HG03442 (cell line): ENCODE results near the gene KL.

Experiments
- ATAC-seq: cut with Tn5 transposase; IDR thresholded peaks from one replicate; pipeline ENCODE4 v1.9.1; 2021; ENCODE audit warnings: mild to moderate bottlenecking, moderate library complexity; ENCODE audit not compliant: unreplicated experiment

Gene KL

GRCh38 chr13:33078263-33078662 is 62.0 kb downstream of the KL start:
- ATAC-seq, result no peak

- ATAC-seq, result no peak
These were observed 63.7 kb downstream of the KL start for GRCh38 chr13:33079960-33080359.

- ATAC-seq, result no peak
These were observed 64.9 kb downstream of the KL start for GRCh38 chr13:33080972-33081590.

- no peak for ATAC-seq
These were observed 65.4 kb downstream of the KL start for GRCh38 chr13:33081666-33082065.

DNA sequence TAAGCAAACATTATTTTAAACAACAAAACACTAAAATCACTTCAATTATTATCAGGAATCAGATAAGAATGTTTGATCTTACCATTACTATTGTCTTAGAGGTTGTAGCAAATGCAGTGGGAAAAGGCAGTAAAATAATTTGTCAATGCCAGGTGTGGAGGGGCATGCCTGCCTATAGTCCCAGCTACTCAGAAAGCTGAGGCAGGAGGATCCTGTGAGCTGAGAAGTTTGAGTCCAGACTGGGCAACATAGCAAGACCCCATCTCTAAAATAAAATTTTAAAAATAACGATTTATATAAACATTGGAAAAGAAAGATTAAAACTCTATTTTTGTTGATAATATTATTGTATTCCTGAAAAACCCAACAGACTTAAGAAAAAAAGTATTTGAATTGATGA is 66.8 kb downstream of the KL start:
- no peak for ATAC-seq

GRCh38 chr13:33087091-33087490 is 70.9 kb downstream of the KL start:
- ATAC-seq, result no peak

GRCh38 chr13:33087790-33088189 is 71.6 kb downstream of the KL start:
- ATAC-seq, result no peak

DNA sequence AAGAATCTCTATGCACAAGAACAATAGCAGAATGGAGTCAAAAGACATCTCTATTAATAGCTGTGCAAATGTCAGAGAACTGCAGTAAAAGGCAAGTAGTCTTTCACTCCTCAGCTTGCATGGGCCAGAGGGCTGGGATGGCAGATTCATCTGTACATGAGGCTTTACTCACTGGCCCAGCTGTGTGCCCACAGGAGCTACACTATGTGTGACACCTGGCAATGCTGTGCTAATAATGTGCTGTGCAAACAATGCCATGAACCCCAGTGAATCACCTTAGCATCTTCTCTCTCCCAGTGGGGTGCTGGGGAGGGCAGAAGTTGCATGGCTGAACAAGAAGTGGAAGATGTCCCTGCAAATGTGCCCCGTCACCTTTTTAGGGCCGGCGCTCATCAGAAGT is 73.1 kb downstream of the KL start:
- no peak for ATAC-seq

- ATAC-seq, result no peak
These were observed 74.7 kb downstream of the KL start for GRCh38 chr13:33090755-33091414.

DNA sequence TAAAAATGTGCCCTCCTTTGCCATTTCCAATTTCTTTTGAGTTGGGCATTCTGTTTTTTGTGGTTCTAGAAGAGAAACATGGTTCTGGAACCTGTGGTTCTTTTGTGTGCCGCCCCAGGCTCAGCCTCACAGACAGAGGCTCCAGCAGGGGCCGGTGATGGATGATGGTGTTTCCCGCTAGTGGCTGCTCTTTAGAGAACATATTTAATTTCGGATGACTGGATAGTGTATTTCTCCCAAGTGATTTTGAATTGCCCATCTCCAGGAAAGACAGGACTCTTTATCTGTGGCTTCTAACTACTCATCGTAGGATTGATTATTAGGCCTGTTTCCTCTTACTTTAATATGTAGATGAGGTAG is 75.2 kb downstream of the KL start:
- no peak for ATAC-seq

DNA sequence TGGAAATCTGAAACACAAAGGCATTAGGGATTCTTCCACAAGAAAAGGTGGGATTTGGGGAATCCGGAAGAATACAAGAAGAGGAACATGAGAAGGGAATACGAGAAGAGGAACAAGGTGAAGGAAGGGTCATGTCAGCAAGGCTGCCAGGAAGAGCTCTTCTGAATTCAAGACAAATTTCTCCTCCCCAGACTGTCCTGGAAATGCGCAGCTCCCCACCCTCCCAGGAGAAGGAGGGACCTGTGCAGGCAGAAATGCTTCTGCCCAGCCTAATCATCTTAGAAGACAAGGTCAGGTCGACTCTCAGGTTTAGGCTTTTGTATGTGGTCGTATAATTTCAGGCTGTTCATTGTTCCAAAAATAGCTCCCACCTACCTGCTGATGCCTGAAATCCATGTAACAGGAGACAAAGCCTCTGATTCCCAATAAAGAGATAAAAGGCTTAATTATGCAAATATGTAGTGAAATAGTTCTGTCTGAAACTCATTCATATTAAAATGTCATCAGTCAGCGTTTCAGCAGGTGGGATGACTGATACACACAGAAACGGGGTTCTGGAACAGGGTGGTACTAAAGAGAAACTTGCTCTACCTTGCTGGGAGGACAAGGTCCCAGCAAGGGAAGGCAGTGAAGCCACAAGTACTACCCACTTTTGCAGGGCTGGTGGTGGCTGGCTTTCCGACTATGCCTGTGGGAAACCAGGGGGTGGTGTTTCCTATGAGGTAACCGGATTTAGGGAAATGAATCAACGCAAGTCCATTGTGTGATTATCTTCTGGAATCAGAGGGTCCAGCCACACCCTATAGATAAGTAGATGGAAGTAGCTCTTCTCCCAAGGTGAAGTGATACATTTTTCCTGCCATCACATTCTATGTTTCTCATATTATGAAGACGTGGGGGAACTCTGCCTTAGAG is 76.1 kb downstream of the KL start:
- no peak for ATAC-seq

- no peak for ATAC-seq
These were observed 80.8 kb downstream of the KL start for GRCh38 chr13:33096886-33097605.

DNA sequence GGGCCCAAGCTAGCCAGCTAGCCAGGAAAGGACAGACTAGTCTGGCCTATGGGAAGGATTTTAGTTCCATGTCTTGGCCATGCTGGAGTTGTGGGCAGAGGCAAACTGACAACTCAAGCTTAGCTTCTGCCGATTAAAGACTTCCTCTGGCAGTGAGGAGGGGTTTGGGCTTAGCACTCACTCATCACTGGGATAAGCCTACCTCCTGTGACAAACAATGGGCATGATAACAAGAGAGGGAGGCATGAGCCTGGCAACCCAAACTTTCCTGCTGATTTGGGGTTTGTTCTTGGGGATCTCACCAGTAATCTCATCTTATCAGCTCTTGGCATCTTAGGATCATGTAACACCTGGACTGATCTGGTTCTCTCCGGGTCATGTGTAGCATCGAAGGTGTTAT is 83.6 kb downstream of the KL start:
- no peak for ATAC-seq

GRCh38 chr13:33100886-33101285 is 84.7 kb downstream of the KL start:
- no peak for ATAC-seq

- no peak for ATAC-seq
These were observed 85.6 kb downstream of the KL start for GRCh38 chr13:33101835-33102234.

GRCh38 chr13:33103457-33103856 is 87.2 kb downstream of the KL start:
- no peak for ATAC-seq

- ATAC-seq, result no peak
These were observed 89.3 kb downstream of the KL start for GRCh38 chr13:33105387-33106005.

DNA sequence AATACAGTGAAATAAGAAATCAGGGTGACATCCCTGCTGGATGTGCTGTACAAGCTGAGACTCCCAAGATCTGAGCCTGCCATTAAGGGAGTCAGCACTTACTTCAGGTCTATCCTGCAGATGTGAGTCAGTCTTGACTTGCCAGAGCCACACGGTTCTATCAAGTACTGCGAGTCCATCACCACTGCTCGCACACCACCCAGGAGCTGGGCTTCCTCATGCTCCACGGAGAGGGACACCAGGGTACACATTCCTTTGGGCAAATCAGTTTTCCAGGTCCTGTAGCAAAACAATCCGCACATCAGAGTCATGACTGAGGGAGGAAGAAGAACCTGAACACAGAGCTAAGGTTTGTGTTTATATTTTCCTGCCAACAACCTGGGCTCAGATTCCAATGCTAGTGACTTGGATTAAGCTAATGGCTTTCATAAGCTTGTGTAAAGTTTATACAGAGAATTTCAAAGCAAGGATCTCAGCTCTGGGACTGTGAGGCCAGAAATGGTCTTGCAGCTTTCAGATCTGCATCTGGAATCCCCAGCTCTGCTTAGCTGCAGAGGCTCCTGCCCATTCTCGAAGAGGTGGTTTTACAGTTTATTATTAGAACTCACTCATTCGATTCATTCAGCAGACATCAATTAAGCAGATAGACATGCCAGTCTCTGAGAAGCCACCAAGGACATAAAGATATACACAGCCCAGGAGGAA is 90.6 kb downstream of the KL start:
- no peak for ATAC-seq

DNA sequence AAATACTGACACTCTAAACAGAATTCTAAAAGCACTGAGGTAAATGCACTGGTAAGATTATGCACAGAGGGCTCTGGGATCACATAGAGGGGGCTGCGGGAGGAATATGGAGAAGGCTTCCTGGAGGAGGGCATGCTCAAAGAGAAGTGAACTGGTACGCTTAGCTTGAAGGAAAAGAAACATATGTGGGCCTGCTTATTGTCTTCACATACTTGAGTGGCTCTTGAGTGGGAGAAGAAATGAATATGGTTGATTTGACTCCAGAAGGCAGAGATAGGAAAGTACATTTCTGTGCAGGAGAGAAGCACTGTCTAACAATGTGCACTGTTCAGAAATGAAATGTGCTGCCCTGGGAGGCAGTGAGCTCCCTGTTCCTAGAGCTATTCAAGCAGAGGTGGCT is 91.1 kb downstream of the KL start:
- ATAC-seq, result no peak

DNA sequence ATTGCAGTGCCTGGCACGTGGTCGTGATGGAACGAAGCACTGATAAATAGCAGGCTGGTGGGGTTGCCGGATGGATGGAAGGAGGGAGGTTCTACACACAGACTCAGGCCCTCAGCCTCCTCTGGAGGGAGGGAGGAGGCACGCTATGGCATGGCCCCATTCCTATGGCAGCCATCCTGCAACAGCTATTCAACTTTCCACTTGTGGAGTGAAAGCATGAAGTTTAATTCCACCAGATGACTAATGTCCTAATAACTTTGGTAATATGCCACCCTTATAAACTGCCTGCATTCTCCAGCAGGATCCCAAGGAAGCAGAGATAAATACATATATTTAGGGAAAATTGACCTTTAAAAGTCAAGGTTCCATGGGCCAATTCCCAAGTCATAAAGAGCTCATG is 92.4 kb downstream of the KL start:
- no peak for ATAC-seq
